ENCODE measurements around the gene FOXO1. TPM values are rescaled to one million over a fixed set of nuclear protein-coding genes. Genes with fewer than 3 reads are reported as not detected.

The FOXO1 gene
- total and polyA plus RNA-seq, 2 donors = 23.2 to 23.7 TPM

DNA sequence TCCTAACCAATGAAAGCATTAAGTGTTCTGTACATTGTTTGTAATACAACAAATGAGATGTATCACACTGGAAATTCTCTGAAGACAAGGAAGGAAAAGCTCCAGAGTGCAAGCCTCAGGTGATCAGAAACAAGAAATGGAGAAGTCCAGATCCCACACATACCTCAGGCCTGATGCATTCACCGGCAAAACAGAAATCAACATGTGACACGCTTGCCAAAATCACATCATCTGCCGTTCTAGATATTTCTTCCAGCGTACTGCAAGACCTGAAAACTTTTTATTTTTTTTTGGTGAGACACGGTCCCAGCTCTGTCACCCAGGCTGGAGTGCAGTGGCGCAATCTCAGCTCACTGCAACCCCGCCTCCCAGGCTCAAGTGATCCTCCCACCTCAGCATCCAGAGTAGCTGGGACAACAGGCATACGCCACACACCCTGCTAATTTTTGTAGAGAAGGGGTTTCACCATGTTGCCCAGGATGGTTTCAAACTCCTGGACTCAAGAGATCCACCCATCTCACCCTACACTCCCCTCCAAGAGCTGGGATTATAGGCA is 48.6 kb downstream of the FOXO1 start:
- no peak overlapping the region for H3K27ac ChIP-seq (ENCODE audit: low read depth)
- H3K4me1 ChIP-seq (ENCODE audit: insufficient read depth) = no peaks in the 10 kb centered on the region
- no peak overlapping the region for H3K4me3 ChIP-seq (ENCODE audit: low read depth, low read length)
- H3K36me3 ChIP-seq (ENCODE audit: insufficient read depth) = no peaks in the 10 kb centered on the region
- no peak for DNase-seq (ENCODE audit: extremely low spot score)
- 90% methylated on average over 8 of the region's 8 CpGs for WGBS

DNA sequence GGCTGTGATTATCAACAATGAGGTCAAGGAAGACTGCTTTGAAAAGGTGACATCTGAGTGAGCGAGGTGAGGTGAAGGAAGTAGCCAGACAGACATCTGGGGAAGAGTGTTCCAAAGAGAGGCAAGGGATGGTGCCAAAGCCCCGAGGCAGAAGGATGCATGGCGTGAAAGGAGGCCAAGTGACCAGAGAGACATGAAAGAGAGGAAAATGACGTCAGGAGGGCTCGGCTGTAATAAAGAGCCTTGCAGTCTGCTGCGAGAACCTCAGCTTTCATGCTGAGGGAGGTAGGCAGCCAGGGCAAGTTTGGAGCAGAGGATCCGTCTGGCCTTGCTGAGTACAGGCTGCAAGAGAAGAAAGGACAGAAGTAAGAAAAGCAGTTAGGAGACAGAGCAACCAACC is 50.8 kb downstream of the FOXO1 start:
- no peaks in the 10 kb centered on the region for H3K4me1 ChIP-seq (ENCODE audit: insufficient read depth)
- DNase-seq (ENCODE audit: extremely low spot score) = no peak
- no peak overlapping the region for H3K4me3 ChIP-seq (ENCODE audit: low read depth, low read length)
- H3K36me3 ChIP-seq (ENCODE audit: insufficient read depth) = no peaks in the 10 kb centered on the region
- WGBS = 69% methylated on average over 7 of the region's 7 CpGs
- no peak overlapping the region for H3K27ac ChIP-seq (ENCODE audit: low read depth)

DNA sequence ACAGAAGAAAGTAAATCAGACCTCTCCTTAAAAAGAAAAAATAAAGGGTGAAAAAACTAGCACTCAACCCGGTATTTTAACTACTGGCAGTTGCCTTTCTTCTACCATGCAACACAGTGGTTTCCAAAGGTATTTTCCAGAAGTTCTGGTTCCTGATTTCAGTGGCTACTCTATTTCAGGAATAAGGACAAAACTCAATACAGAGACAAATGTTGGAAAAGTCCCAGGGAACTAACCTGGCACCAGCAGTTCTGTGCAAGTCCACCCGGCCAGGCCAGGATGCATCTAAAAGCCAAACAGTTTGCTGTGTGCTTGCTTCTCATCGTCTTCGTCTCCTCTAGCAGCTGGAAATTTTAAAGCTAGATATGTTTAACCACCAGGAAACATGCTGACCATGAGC is 52.5 kb downstream of the FOXO1 start:
- DNase-seq (ENCODE audit: extremely low spot score) = no peak
- Histone ChIP-seq H3K36me3 (ENCODE audit: insufficient read depth) (no peaks in the 10 kb centered on the region), H3K4me1 (ENCODE audit: insufficient read depth) (no peaks in the 10 kb centered on the region), H3K27ac (ENCODE audit: low read depth) (no peak overlapping the region), H3K4me3 (ENCODE audit: low read depth, low read length) (no peak overlapping the region)
- WGBS = 56% methylated on average over 4 of the region's 4 CpGs

DNA sequence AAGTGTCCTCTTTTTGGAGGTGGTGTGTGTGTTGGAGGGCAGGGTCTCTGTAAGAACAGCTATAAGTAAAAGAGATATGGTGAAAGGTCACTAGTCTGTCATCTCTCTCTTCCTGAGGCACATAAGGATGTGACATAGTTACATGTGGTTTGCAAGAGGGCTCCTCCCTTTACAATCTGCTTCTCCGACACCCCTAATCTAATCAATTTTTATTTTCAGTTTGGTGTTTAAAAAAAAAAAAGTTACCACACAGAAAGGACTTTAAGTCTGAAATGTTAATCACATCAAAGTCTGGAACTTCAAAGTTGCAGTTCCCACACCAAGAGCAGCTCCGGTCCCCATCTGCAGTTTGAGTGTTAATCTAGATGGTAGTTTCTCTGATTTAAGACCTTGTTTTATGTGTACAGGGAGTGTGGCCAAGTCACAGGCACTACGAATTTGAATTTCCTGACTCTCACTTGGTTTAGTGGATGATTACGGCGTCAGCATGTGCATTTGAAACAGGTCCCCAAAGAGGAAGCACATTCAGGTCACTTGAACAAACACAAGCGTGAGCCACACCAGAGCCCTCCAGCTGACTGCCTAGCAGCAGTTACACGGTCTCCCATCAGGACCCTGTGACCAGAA is 53.1 kb downstream of the FOXO1 start:
- H3K4me1 ChIP-seq (ENCODE audit: insufficient read depth) = no peaks in the 10 kb centered on the region
- DNase-seq (ENCODE audit: extremely low spot score) = no peak

DNA sequence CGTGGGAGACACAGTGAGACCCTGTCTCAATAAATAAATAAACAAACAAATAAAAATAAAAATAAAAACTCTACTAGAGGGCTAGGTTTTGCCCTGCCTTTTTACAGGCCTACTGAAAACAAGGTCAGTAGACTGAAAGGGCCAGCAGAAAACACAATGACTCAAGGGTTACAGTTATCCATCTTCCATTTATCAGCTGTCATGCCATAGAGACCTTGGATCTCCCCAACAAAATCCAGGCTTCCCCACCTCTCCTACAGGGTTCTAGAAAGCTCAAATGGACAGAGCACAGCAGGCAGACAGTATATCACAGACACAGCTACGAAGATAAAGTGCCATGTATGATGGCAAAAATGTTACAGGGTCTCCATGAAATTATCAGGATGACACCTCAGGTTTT is 54.4 kb downstream of the FOXO1 start:
- no peak overlapping the region for H3K27ac ChIP-seq (ENCODE audit: low read depth)
- no peaks in the 10 kb centered on the region for H3K36me3 ChIP-seq (ENCODE audit: insufficient read depth)
- H3K4me1 ChIP-seq (ENCODE audit: insufficient read depth) = no peaks in the 10 kb centered on the region
- H3K4me3 ChIP-seq (ENCODE audit: low read depth, low read length) = no peak overlapping the region
- DNase-seq (ENCODE audit: extremely low spot score) = no peak
- WGBS = 82% methylated on average over 2 of the region's 2 CpGs

More for the DNA sequence above, 53.1 kb downstream of the FOXO1 start:
- Histone ChIP-seq H3K36me3 (ENCODE audit: insufficient read depth) (no peaks in the 10 kb centered on the region), H3K4me3 (ENCODE audit: low read depth, low read length) (no peak overlapping the region), H3K27ac (ENCODE audit: low read depth) (no peak overlapping the region)
- 45% methylated on average over 7 of the region's 7 CpGs for WGBS

DNA sequence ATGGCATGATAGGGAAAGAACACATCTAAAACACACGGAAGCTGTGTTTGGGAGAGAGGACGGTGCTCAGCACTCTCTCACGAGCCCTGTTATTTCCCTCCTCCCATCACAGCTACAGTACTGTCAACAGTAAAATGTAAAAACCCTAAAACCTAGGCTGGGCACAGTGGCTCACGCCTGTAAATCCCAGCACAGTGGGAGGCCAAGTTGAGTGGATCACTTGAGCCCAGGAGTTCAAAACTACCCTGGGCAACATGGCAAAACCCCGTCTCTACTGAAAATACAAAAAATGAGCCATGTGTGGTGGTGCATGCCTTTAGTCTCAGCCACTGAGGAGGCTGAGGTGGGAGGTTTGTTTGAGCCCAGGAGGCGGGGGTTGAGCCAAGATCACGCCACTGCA is 54.8 kb downstream of the FOXO1 start:
- Histone ChIP-seq H3K4me1 (ENCODE audit: insufficient read depth) (no peaks in the 10 kb centered on the region), H3K36me3 (ENCODE audit: insufficient read depth) (no peaks in the 10 kb centered on the region), H3K27ac (ENCODE audit: low read depth) (no peak overlapping the region), H3K4me3 (ENCODE audit: low read depth, low read length) (no peak overlapping the region)
- WGBS = 90% methylated on average over 7 of the region's 7 CpGs
- no peak for DNase-seq (ENCODE audit: extremely low spot score)

DNA sequence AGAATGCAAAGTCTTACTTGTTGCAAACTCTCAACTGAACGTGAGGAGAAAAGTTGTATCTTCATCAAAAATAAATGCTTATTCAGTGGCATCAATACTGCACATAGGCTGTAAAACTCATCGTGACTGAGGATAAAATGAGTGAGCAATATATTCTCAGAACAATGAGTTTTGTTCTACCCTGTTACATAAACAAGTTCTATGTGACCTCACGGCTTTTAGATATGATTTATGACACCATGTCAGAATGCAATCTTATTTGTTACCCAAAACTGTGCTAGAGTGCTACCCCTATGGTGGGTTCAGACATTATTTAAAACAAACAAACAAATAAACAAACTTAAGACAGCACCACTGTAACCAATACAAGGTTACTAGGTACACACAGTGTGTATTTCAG is 55.4 kb downstream of the FOXO1 start:
- H3K36me3 ChIP-seq (ENCODE audit: insufficient read depth) = no peaks in the 10 kb centered on the region
- H3K4me1 ChIP-seq (ENCODE audit: insufficient read depth) = no peaks in the 10 kb centered on the region
- WGBS = 65% methylated on average over 3 of the region's 3 CpGs
- H3K4me3 ChIP-seq (ENCODE audit: low read depth, low read length) = no peak overlapping the region
- no peak for DNase-seq (ENCODE audit: extremely low spot score)
- H3K27ac ChIP-seq (ENCODE audit: low read depth) = no peak overlapping the region

DNA sequence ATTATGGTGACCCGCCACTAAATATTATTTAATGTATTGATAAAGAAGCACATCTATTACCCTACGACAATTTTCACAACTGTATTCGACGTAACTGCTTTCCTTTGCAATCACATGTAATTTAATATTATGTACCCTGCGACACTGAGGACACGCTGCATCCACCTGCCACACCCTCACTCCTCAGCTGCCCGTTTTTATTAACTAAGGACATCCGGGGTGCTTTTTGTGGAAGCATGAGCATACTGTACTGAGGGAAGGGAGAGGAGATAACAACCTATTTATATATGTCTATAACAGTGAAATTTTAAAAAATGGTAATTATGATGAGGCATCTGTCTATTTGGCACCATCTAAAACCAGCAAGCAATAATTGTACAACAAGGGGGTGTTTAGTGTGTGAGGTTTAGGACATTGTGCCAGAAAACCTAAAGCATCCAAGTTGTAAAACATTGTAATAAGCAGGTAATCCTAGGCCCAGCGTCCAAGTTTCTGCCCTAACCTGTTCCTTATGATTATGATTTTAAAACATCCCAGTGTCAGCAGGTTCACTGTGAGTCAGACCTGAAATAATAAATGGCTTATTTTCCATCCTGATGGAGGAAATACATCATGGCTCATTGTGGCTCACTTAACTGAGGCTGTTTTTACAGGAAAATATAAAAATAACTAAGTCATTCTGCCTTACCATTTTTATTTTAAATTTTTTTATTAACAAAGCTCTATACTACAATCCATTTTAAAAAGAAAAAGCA is 56.3 kb downstream of the FOXO1 start:
- no peak overlapping the region for H3K27ac ChIP-seq (ENCODE audit: low read depth)
- WGBS = 81% methylated on average over 9 of the region's 9 CpGs
- no peaks in the 10 kb centered on the region for H3K4me1 ChIP-seq (ENCODE audit: insufficient read depth)
- H3K4me3 ChIP-seq (ENCODE audit: low read depth, low read length) = no peak overlapping the region
- no peak for DNase-seq (ENCODE audit: extremely low spot score)
- no peaks in the 10 kb centered on the region for H3K36me3 ChIP-seq (ENCODE audit: insufficient read depth)

DNA sequence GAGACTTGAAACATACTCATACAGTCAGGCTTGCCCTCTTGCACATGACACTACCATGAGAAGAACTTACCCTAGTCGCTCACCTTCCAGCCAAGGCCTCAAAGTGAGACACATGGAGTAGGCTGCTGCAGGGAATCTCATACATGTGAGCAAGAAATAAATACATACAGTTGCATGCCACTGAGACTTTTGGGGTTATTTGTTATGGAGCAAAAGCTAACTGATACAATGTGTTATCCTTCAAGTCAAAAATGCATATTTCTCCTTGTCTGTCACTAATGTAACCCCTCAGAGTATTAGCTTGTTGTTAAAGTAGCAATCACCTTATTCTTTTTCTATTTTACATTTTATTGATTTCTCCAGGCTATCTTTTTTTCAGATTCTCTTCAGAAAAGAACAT is 58.1 kb downstream of the FOXO1 start:
- no peaks in the 10 kb centered on the region for H3K36me3 ChIP-seq (ENCODE audit: insufficient read depth)
- no peaks in the 10 kb centered on the region for H3K4me1 ChIP-seq (ENCODE audit: insufficient read depth)
- no peak overlapping the region for H3K27ac ChIP-seq (ENCODE audit: low read depth)
- WGBS = 93% methylated on average over 1 of the region's 1 CpG
- H3K4me3 ChIP-seq (ENCODE audit: low read depth, low read length) = no peak overlapping the region
- DNase-seq (ENCODE audit: extremely low spot score) = no peak

DNA sequence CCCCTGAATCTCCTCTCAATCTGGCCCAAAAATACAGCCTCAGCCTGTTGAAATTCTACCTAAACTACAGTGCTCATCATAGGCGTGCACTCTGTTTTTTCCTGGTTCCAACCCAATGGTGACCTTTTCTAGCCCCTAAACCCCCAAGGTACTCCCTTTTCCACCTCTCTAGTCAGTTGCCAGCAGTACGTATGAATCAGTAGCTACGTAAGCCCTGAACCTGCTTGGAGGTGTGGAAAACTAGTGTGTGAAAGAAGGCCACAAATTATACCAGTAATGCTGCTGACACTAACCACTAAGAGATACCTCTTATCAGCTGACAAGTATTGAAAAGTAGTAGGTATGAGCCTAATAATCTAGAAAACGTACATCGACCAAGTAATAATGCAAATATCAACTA is 60.9 kb downstream of the FOXO1 start:
- H3K27ac ChIP-seq (ENCODE audit: low read depth) = no peak overlapping the region
- WGBS = 86% methylated on average over 5 of the region's 5 CpGs
- no peaks in the 10 kb centered on the region for H3K36me3 ChIP-seq (ENCODE audit: insufficient read depth)
- no peak for DNase-seq (ENCODE audit: extremely low spot score)
- no peak overlapping the region for H3K4me3 ChIP-seq (ENCODE audit: low read depth, low read length)
- H3K4me1 ChIP-seq (ENCODE audit: insufficient read depth) = no peaks in the 10 kb centered on the region

DNA sequence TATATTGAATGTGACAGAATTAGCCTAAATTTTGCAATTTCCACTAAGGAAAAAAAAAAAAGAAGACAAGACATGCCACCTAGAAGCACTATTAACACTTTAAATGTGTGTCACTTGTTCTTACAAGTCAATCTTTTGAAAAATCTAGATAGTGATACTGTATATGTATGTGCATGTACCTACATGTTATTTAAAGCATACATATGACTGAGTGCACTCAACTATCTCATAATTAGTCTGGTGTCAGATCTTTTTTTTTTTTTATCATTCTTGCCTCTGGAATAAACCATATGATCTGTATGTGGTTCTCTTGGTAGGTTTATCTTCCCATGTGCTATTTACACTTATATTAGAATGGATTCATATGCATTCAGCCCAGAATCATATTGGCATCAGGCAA is 62.3 kb downstream of the FOXO1 start:
- no peak overlapping the region for H3K4me3 ChIP-seq (ENCODE audit: low read depth, low read length)
- no peak for DNase-seq (ENCODE audit: extremely low spot score)
- peaks cover 2% of the 10 kb centered on the region for H3K4me1 ChIP-seq (ENCODE audit: insufficient read depth)
- H3K27ac ChIP-seq (ENCODE audit: low read depth) = no peak overlapping the region
- peaks cover 2% of the 10 kb centered on the region for H3K36me3 ChIP-seq (ENCODE audit: insufficient read depth)

DNA sequence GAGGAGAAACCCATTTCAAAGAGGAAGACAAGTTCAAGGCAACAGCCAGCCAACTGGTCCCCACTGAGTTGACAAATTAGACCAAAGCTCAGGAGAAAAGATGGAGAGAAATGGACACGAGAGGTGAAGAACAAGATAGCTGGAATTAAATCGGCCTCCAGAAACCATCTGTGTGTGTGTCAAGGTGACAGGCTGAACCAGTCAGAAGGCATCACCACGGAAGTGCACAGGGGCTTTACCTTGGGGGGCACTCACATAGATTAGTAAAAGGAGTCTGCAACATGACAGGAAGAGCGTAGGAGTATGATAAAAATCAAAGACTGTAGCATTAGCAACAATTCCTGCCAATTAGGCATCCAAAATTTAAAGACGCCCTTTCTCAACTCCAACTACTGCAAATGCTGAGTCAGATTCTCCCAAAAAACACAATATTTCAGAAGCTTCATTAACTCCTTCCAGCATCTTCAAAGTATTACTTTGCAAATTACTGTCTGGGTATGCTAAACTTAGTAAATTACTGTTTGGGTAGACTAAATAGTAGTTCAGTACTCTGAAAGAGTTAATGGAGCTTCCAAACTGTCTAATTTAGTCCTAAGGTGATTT is 66.2 kb downstream of the FOXO1 start:
- peaks cover 2% of the 10 kb centered on the region for H3K36me3 ChIP-seq (ENCODE audit: insufficient read depth)
- no peak overlapping the region for H3K27ac ChIP-seq (ENCODE audit: low read depth)
- WGBS = 90% methylated on average over 5 of the region's 5 CpGs
- peaks cover 2% of the 10 kb centered on the region for H3K4me1 ChIP-seq (ENCODE audit: insufficient read depth)
- H3K4me3 ChIP-seq (ENCODE audit: low read depth, low read length) = no peak overlapping the region
- DNase-seq (ENCODE audit: extremely low spot score) = no peak

DNA sequence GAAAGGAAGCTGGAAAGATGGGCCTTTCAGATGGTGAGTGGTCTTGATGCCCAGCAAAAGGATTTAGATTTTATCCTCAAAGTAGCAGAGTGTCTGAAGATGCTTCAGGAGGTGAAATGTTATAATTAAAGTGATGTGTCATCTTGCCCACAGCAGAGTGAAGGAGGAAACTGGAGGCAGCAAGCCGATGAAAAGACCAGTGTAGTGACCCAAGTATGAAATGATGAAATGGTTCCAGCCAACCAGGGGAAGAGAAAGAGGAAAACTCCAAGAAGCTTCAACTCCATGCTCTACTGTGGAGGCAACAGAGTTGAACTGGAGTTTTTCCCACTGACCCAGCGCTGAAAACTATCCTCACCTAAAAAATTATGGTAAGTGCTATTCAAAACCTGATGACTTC is 66.7 kb downstream of the FOXO1 start:
- WGBS = 89% methylated on average over 2 of the region's 2 CpGs
- Histone ChIP-seq H3K36me3 (ENCODE audit: insufficient read depth) (peaks cover 2% of the 10 kb centered on the region), H3K27ac (ENCODE audit: low read depth) (no peak overlapping the region), H3K4me3 (ENCODE audit: low read depth, low read length) (no peak overlapping the region), H3K4me1 (ENCODE audit: insufficient read depth) (peaks cover 2% of the 10 kb centered on the region)
- no peak for DNase-seq (ENCODE audit: extremely low spot score)

DNA sequence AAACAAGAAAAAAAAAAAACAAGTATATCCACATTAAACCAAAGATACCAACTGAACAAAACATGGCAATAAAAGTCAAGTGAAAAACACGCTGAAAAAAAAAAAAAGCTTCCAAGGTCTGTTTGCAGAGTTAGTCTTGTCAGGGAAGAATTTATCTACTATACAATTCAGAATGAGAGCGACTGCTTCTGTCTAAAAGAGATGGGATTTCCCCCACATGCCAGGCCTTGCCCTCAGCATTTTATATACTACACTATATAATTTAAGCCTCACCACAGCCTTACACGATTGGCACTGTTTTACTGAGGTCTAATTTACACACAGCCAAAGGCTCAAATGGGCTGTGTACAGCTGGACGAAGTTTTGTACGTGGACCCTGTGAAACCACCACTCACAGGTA is 67.3 kb downstream of the FOXO1 start:
- Histone ChIP-seq H3K4me1 (ENCODE audit: insufficient read depth) (peaks cover 2% of the 10 kb centered on the region), H3K4me3 (ENCODE audit: low read depth, low read length) (no peak overlapping the region), H3K36me3 (ENCODE audit: insufficient read depth) (peaks cover 2% of the 10 kb centered on the region), H3K27ac (ENCODE audit: low read depth) (no peak overlapping the region)
- 63% methylated on average over 5 of the region's 5 CpGs for WGBS
- no peak for DNase-seq (ENCODE audit: extremely low spot score)

All from urinary bladder (tissue), 4 donors.